GM23338 (cell line): Measurements from ENCODE around the gene LY6G6D. TPM values are rescaled to one million over a fixed set of nuclear protein-coding genes. Genes with fewer than 3 reads are reported as not detected.

Source experiments
- ATAC-seq: fragments of 200-7000 bp; cut with Tn5 transposase; 3 replicates; pipeline ENCODE4 v1.9.1; 2020
- DNase-seq: peaks from one replicate; pipeline ENCODE4 v3.0.0-alpha.2; 2015; ENCODE audit warnings: low spot score
- H2AFZ ChIP-seq: fragments of 200-600 bp; sonication (generic); 2 replicates; pipeline ENCODE4 v1.8.0; 2016; ENCODE audit warnings: antibody characterized with exemption, mild to moderate bottlenecking, moderate library complexity
- H3F3A ChIP-seq: fragments of 200-600 bp; sonication (generic); replicated peaks from 2 replicates; pipeline ENCODE4 v1.8.0; 2017; ENCODE audit warnings: antibody characterized with exemption, mixed run types, low read depth
- H3K27ac ChIP-seq: fragments of 200-600 bp; sonication (generic); 2 replicates; pipeline ENCODE4 v1.6.1; 2016; ENCODE audit warnings: low read depth
- H3K27me3 ChIP-seq: fragments of 200-600 bp; sonication (generic); 2 replicates; pipeline ENCODE4 v1.8.0; 2016; ENCODE audit warnings: mild to moderate bottlenecking, mixed run types, moderate library complexity; ENCODE audit not compliant: insufficient read depth
- H3K36me3 ChIP-seq: fragments of 200-600 bp; sonication (generic); 2 replicates; pipeline ENCODE4 v1.8.0; 2016; ENCODE audit warnings: mild to moderate bottlenecking; ENCODE audit not compliant: insufficient read depth
- H3K4me1 ChIP-seq: fragments of 200-600 bp; sonication (generic); 2 replicates; pipeline ENCODE4 v1.8.0; 2016; ENCODE audit warnings: mild to moderate bottlenecking, moderate library complexity; ENCODE audit not compliant: insufficient read depth
- H3K4me2 ChIP-seq: fragments of 200-600 bp; sonication (generic); 2 replicates; pipeline ENCODE4 v1.7.1; 2017; ENCODE audit warnings: mixed run types
- H3K4me3 ChIP-seq: fragments of 200-600 bp; sonication (generic); 2 replicates; pipeline ENCODE4 v1.6.1; 2016; ENCODE audit warnings: mixed run types
- H3K79me2 ChIP-seq: fragments of 200-600 bp; sonication (generic); replicated peaks from 2 replicates; pipeline ENCODE4 v1.8.0; 2017; ENCODE audit warnings: mild to moderate bottlenecking; ENCODE audit not compliant: insufficient read depth
- H3K9me2 ChIP-seq: fragments of 200-600 bp; sonication (generic); 2 replicates; pipeline ENCODE4 v1.8.0; 2017; ENCODE audit not compliant: insufficient read depth
- H4K20me1 ChIP-seq: fragments of 200-600 bp; sonication (generic); replicated peaks from 2 replicates; pipeline ENCODE4 v1.8.0; 2017; ENCODE audit warnings: mild to moderate bottlenecking; ENCODE audit not compliant: insufficient read depth
- H3K27ac Mint-ChIP-seq: 2 replicates; pipeline ENCODE4 v1.8.0; 2020; ENCODE audit warnings: inconsistent platforms, mild to moderate bottlenecking, moderate library complexity, mixed read lengths
- H3K27me3 Mint-ChIP-seq: 3 replicates; pipeline ENCODE4 v1.8.0; 2022; ENCODE audit warnings: low read depth, mild to moderate bottlenecking, moderate library complexity, mixed read lengths, inconsistent platforms; ENCODE audit not compliant: insufficient read depth, poor library complexity
- H3K36me3 Mint-ChIP-seq: 3 replicates; pipeline ENCODE4 v1.8.0; 2021; ENCODE audit warnings: low read depth, mild to moderate bottlenecking, inconsistent platforms, moderate library complexity, mixed read lengths
- H3K4me1 Mint-ChIP-seq: 3 replicates; pipeline ENCODE4 v1.8.0; 2020; ENCODE audit warnings: mild to moderate bottlenecking, inconsistent platforms, mixed read lengths
- H3K4me3 Mint-ChIP-seq: 3 replicates; pipeline ENCODE4 v1.8.0; 2021; ENCODE audit warnings: moderate library complexity, mild to moderate bottlenecking, inconsistent platforms, mixed read lengths
- H3K9me3 Mint-ChIP-seq: 3 replicates; pipeline ENCODE4 v1.8.0; 2020; ENCODE audit warnings: moderate library complexity, mild to moderate bottlenecking, inconsistent platforms, mixed read lengths
- CREB1 ChIP-seq: fragments of 250-450 bp; sonication (Bioruptor Pico); IDR thresholded peaks from 2 replicates; pipeline ENCODE4 v1.5.0; 2020; ENCODE audit warnings: low read depth, mild to moderate bottlenecking, moderate library complexity
- ETS1 ChIP-seq: IDR thresholded peaks from 2 replicates; pipeline ENCODE4 v1.6.1; 2016; ENCODE audit warnings: antibody characterized with exemption
- EZH2 ChIP-seq: fragments of 200-600 bp; sonication (generic); IDR thresholded peaks from one replicate; pipeline ENCODE4 v1.8.0; 2017; ENCODE audit warnings: antibody characterized with exemption, mild to moderate bottlenecking, low read depth; ENCODE audit not compliant: unreplicated experiment
- EZH2phosphoT487 ChIP-seq: fragments of 200-600 bp; sonication (generic); IDR thresholded peaks from one replicate; pipeline ENCODE4 v1.8.1; 2018; ENCODE audit warnings: antibody characterized with exemption; ENCODE audit not compliant: unreplicated experiment
- JUNB ChIP-seq: IDR thresholded peaks from one replicate; pipeline ENCODE4 v1.6.1; 2016; ENCODE audit warnings: antibody characterized with exemption; ENCODE audit not compliant: unreplicated experiment
- NANOG ChIP-seq: IDR thresholded peaks from 2 replicates; pipeline ENCODE4 v1.6.1; 2016; ENCODE audit warnings: antibody characterized with exemption, borderline replicate concordance
- POLR2AphosphoS5 ChIP-seq: IDR thresholded peaks from 2 replicates; pipeline ENCODE4 v1.6.1; 2016; ENCODE audit warnings: antibody characterized with exemption, low read depth
- STAT1 ChIP-seq: IDR thresholded peaks from one replicate; pipeline ENCODE4 v1.6.1; 2016; ENCODE audit warnings: antibody characterized with exemption; ENCODE audit not compliant: unreplicated experiment
- ZNF114 ChIP-seq: fragments of 250-450 bp; sonication (Bioruptor Pico); IDR thresholded peaks from 2 replicates; pipeline ENCODE4 v1.5.0; 2020; ENCODE audit warnings: mild to moderate bottlenecking, moderate library complexity
- ZNF331 ChIP-seq: fragments of 250-450 bp; sonication (Bioruptor Pico); IDR thresholded peaks from 2 replicates; pipeline ENCODE4 v1.5.0; 2020; ENCODE audit warnings: low read depth, mild to moderate bottlenecking, moderate library complexity
- ZNF462 ChIP-seq: fragments of 250-450 bp; sonication (Bioruptor Pico); IDR thresholded peaks from 2 replicates; pipeline ENCODE4 v1.5.0; 2020; ENCODE audit warnings: mild to moderate bottlenecking, moderate library complexity
- polyA plus RNA-seq: library from polyadenylated mRNA; unstranded; fragments of >200 nt; fragmentation: Nextera tagmentation; extraction: Ambion mirVana; gene quantifications from 2 replicates; pipeline ENCODE4 v1.2.1, GENCODE V29; 2016
- total RNA-seq: library from RNA; depleted of rRNA; stranded (reverse); fragments of >200 nt; shearing (Covaris generic); gene quantifications from 2 replicates; pipeline ENCODE4 v1.2.3, GENCODE V29; 2014
- TF ChIP-seq, protein P1 (sequence below), 2 experiments: fragments of 200-600 bp in 1 of 2; sonication (generic) in 1 of 2; conservative IDR thresholded peaks; 2 replicates each; pipeline versions ENCODE4 v1.5.1 to v1.6.1; 2016 to 2017; ENCODE audit warnings: antibody characterized with exemption in 2 of 2, low read depth in 2 of 2, mild to moderate bottlenecking in 2 of 2, moderate library complexity in 1 of 2
- TF ChIP-seq, protein P2 (sequence below): IDR thresholded peaks from one replicate; pipeline ENCODE4 v1.6.1; 2018; ENCODE audit warnings: antibody characterized with exemption; ENCODE audit not compliant: unreplicated experiment

LY6G6D gene
- total and polyA plus RNA-seq, 2 experiments from 2014 or later, result not detected

DNA sequence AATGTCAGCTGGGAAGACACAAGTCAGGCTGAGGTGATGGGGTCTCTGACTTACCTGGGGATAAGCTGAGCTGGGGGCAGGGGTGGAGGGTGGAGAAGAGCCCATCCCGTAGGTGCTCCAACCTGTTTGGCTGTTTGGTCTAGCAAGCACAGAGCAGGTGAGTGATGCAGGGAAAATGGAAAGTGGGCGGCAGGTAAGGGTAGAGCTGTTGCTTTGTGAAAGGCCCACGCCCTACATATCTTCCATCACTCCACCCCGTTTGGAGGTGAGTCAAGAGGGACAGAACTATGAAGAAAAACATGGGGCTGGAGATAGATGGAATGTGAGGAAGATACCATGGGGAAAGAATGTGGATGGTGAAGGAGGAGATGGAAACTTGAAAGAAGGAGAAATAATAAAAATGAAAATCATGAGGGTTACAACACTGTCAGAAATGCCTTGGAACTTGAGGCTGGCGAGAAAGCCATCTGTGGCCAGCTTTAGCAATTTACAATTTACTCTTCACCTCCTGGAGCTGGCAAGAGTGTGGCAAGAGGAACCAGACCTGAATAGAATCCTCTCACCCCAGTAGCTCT lies 5.1 kb downstream of the LY6G6D start:
- H3K27ac ChIP-seq, result no peak overlapping the region
- no peak for DNase-seq
- no peak for ATAC-seq
- H3K4me3 ChIP-seq, result no peak overlapping the region
- H3K9me3 Mint-ChIP-seq, result no peaks in the 10 kb centered on the region
- H3K4me1 ChIP-seq, result peaks cover 14% of the 10 kb centered on the region
- H3K27me3 Mint-ChIP-seq, result peaks cover 14% of the 10 kb centered on the region
- TF ChIP-seq EZH2 (no peak), ETS1 (no peak), ZNF331 (CRISPR knock-in tag) (no peak), POLR2AphosphoS5 (no peak), NANOG (no peak), EZH2phosphoT487 (no peak), JUNB (no peak), STAT1 (no peak), ZNF114 (no peak), CREB1 (CRISPR knock-in tag) (no peak), ZNF462 (CRISPR knock-in tag) (no peak)
- TF ChIP-seq, protein P1, sequence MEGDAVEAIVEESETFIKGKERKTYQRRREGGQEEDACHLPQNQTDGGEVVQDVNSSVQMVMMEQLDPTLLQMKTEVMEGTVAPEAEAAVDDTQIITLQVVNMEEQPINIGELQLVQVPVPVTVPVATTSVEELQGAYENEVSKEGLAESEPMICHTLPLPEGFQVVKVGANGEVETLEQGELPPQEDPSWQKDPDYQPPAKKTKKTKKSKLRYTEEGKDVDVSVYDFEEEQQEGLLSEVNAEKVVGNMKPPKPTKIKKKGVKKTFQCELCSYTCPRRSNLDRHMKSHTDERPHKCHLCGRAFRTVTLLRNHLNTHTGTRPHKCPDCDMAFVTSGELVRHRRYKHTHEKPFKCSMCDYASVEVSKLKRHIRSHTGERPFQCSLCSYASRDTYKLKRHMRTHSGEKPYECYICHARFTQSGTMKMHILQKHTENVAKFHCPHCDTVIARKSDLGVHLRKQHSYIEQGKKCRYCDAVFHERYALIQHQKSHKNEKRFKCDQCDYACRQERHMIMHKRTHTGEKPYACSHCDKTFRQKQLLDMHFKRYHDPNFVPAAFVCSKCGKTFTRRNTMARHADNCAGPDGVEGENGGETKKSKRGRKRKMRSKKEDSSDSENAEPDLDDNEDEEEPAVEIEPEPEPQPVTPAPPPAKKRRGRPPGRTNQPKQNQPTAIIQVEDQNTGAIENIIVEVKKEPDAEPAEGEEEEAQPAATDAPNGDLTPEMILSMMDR (conservative IDR thresholded peaks at IDR 0.05; ENCODE audit: low read depth in 2 of 2), result no peak
- TF ChIP-seq, protein P2, sequence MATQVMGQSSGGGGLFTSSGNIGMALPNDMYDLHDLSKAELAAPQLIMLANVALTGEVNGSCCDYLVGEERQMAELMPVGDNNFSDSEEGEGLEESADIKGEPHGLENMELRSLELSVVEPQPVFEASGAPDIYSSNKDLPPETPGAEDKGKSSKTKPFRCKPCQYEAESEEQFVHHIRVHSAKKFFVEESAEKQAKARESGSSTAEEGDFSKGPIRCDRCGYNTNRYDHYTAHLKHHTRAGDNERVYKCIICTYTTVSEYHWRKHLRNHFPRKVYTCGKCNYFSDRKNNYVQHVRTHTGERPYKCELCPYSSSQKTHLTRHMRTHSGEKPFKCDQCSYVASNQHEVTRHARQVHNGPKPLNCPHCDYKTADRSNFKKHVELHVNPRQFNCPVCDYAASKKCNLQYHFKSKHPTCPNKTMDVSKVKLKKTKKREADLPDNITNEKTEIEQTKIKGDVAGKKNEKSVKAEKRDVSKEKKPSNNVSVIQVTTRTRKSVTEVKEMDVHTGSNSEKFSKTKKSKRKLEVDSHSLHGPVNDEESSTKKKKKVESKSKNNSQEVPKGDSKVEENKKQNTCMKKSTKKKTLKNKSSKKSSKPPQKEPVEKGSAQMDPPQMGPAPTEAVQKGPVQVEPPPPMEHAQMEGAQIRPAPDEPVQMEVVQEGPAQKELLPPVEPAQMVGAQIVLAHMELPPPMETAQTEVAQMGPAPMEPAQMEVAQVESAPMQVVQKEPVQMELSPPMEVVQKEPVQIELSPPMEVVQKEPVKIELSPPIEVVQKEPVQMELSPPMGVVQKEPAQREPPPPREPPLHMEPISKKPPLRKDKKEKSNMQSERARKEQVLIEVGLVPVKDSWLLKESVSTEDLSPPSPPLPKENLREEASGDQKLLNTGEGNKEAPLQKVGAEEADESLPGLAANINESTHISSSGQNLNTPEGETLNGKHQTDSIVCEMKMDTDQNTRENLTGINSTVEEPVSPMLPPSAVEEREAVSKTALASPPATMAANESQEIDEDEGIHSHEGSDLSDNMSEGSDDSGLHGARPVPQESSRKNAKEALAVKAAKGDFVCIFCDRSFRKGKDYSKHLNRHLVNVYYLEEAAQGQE, result no peak
- H3K79me2 ChIP-seq, result no peaks in the 10 kb centered on the region
- no peaks in the 10 kb centered on the region for H4K20me1 ChIP-seq
- H3K36me3 ChIP-seq, result no peaks in the 10 kb centered on the region
- no peak overlapping the region for H2AFZ ChIP-seq
- H3K27ac Mint-ChIP-seq, result no peak overlapping the region
- H3K9me2 ChIP-seq, result no peaks in the 10 kb centered on the region
- H3K4me3 Mint-ChIP-seq, result no peak overlapping the region
- H3K4me1 Mint-ChIP-seq, result peaks cover 21% of the 10 kb centered on the region
- H3F3A ChIP-seq, result no peaks in the 10 kb centered on the region
- H3K36me3 Mint-ChIP-seq, result no peaks in the 10 kb centered on the region; the same call in 2 of the 3 replicates
- H3K27me3 ChIP-seq, result no peaks in the 10 kb centered on the region
- no peak overlapping the region for H3K4me2 ChIP-seq
